ENCODE measurements around the gene HOPX.

GRCh38 chr4:56686537-56687231, 5.6 kb upstream of the HOPX start:
- no peak for TF ChIP-seq CTCF (IDR thresholded peaks at IDR 0.05)
- TF ChIP-seq POLR2AphosphoS2 (conservative IDR thresholded peaks at IDR 0.05; ENCODE audit: low read length) = no peak
- TF ChIP-seq MAFK (IDR thresholded peaks at IDR 0.05; ENCODE audit: partially characterized antibody) = no peak
- TF ChIP-seq HDAC2 (IDR thresholded peaks at IDR 0.05) = no peak
- no peak for TF ChIP-seq EP300 (IDR thresholded peaks at IDR 0.05)
- no peak for TF ChIP-seq RARB (CRISPR knock-in tag; IDR thresholded peaks at IDR 0.05)
- TF ChIP-seq POLR2A (IDR thresholded peaks at IDR 0.05; ENCODE audit: low read length) = no peak
- TF ChIP-seq USF2 (IDR thresholded peaks at IDR 0.05) = no peak
- TF ChIP-seq PHF8 (IDR thresholded peaks at IDR 0.05; ENCODE audit: borderline replicate concordance, low read depth) = no peak
- no peak for TF ChIP-seq REST (IDR thresholded peaks at IDR 0.05)

All from A549 (cell line).